Skin of body (tissue), 2 donors: Measurements from ENCODE around the gene STT3A. TPM values are rescaled to one million over a fixed set of nuclear protein-coding genes. Genes with fewer than 3 reads are reported as not detected.
A peak's percentile ranks its signal among the peaks of the same experiment; 100 is the strongest.

ENCODE experiments used
- DNase-seq: peaks from one replicate; lab custom pipeline; 2025; lab: John Stamatoyannopoulos, UW
- total RNA-seq: library from RNA; depleted of rRNA; stranded (reverse); fragments of >200 nt; gene quantifications from one replicate; pipeline ENCODE4 v1.2.3, GENCODE V29; 2014

STT3A gene
- total RNA-seq, 1 donor from 2014 or later, result 89.4 TPM

DNA sequence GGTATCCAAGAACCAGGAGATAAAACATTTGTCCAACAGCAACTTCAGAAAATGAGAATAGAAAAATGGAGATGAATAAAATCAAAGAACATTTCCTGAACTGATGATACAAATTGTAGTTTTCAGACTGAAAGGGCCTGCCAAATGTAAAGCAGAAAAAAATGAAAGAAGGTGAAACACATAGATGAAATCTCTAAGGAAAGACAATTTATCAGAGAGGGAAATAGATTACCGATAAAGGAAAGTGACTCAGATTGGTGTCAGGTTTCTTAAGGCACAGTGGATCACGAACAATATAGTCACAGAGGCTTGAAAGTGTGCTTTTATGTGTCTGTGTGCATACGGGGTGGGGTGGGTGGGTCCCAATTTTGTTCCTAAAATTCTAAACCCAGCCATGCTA is 4.1 kb upstream of the STT3A start:
- no peak for DNase-seq

DNA sequence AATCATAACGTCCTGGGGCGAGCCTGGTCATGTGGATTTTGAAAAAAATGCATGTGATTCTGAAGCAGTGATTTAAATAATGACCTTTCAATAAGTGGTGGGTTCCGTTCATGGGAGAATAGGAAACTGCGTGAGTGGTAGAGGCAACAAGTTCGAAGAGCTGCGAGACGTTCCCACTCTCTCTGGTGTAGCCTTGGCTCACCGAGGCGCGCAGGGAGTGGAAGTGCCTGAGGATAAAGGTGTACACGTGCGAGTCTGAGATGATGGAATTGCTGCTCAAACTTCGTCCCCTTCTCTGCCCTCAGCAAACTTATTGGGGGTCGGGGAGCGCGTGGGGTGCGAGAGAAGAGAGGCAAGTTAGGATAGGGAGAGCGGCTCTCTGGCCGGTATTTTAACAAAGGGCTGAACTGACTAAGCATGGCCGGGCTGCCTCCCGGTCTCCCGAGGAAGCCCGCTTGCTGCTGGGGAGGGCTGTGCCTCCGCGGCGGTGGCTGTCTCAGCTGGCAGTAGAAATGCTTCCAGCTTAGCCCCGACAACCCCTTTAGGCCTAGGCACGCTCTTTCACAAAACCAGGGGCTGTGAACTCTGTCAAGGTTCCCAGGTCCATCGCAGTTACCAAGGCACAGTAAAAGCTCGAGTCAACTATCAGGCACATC is 875 bp upstream of the STT3A start:
- peak; percentile 81 for DNase-seq

DNA sequence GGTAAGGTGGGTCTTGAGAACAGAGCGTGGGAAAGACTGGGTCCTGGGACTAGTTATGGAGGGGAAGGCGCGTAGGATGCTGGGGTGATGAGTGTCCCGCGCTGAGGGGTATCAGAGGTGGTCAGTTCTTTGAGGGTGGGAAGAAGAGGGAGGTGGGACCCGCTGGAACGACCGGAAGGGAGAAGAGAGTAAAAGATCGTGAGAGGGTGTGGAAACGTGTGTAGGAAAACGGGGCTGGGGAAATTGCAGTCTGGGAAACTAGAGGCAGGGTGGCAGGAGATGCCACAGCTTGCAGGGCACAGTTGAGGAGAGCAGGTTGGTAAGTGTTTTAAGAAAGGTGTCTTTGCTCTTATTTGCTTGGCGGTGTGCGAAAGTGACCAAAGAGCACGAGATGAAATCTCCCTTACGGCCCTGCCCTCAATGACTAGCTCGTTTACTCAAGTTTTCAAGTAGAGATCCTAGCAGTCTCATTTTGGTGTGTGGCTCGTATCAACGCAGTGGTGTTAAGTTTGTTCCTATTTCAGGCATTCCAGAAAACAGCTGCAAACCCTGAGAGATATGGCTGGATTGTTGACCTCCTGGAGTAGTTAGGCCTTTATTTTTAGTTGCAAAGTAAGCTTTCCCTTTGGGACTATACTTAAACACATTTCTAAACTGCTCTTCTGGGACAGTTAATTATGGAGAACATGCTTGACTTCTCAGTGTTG is 615 bp downstream of the STT3A start:
- DNase-seq, result no peak

DNA sequence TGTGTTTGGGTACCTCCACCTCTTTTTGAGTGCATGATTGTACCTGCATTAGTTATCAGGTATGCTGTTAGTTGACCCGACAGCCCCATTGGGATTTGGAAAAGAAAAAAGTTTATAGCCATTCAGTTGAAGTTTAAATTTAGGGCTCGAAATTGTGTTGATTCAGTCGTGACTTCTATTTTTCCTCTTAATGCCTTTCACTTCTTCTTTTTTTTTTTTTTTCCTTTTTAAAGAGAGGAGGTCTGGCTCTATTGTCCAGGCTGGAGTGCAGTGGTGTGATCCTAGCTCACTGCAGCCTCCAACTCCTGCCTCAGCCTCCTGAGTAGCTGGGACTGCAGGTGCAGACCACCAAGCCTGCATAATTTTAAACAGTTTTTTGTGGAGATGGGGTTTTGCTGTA is 2.3 kb downstream of the STT3A start:
- no peak for DNase-seq

DNA sequence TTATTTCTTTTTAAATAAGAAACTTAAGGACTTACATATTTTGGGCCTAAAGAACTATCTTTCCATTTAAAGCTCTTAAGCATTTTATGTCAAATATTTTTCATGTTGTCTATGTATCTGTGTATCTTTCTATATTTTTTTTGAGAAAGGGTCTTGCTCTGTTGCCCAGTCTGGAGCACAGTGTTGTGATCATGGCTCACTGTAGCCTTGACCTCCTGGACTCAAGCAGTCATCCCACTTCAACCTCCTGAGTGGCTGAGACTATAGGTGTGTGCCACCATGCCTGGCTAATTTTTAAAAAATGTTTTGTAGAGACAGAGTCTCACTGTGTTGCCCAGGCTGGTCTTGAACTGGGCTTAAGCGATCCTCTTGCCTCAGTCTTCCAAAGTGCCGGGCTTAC is 8.0 kb downstream of the STT3A start:
- no peak for DNase-seq

DNA sequence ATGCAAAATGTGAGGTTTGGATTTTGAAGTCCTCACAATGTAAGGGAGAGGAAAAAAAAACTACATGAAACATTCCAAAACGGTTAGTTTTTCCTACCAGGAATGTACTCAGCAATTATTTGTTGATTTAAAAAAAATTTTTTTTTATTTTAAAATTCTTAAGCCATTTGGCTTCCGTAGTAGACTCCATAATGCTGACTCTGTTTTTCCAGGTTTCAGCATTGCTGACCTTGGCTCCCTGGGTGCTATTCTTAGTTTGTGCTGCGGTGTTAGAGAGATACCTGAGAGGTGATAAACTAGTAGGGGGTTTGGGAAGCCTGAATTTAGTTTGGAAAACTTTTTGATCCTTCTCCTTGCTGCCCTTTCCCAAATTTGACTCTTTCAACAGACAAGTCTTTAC is 10.6 kb downstream of the STT3A start:
- no peak for DNase-seq

DNA sequence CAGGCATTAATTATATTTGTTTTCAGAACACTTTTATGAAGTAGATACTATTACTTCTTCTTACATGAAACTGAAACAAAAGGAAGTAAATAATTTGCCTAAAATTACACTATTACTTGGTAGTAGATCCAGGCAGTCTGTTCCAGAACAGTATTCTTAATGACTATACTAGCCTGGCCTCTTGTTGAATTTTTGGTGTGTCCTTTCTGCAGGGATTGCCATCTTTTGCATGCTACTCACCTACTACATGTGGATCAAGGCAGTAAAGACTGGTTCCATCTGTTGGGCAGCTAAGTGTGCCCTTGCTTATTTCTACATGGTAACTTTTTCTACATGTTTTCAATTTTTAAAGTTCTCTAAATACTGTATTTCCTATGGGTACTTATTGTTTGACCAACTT is 12.8 kb downstream of the STT3A start:
- no peak for DNase-seq

DNA sequence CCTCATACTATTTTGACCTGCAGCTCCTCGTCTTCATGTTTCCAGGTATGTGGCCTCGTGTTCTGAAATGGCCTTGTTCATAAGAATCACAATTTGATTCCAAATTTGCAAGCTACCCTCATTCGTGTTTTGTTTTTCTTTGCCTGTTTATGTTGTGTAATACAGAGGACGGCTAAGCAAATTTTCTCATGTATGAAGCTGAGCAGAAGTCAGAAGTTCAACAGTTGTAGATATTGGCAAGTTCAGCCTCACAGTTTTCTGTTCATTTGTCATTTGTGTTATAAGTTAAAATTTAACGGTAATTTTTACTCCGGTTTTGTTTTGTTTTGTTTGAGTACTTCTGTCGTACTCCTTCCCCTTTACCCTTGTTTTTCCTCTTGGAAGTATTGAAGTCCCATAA is 16.9 kb downstream of the STT3A start:
- DNase-seq, result no peak

DNA sequence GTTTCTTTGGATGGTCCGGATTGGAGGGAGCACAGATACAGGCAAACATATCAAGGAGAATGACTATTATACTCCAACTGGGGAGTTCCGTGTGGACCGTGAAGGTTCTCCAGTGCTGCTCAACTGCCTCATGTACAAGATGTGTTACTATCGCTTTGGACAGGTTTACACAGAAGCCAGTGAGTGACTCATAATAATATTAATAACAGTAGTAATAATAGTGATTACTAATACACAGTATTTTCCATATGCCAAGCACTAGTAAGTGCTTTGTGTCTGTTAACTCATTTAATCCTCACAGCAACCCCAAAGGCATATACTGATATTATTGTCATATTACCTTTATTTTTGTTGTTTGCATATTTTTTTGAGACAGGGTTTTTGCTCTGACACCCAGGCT is 25.7 kb downstream of the STT3A start:
- DNase-seq, result no peak

DNA sequence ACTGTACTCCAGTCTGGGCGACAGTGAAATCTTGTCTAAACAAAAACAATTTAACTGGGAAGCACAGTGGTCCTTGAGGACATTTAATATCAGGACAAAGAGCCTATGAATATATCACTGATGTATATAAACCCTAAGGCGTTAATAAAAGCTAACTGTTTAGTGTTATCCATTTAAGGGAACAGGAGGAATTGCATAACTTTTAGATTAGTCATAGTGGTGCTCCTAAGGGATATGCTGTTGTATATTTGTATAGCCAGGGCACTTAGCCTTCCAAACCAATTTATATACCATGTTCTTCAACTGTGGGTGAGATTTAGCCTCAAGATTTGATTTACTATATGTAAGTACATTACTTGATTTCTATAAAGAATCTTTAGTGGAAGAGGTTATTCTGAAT is 29.3 kb downstream of the STT3A start:
- no peak for DNase-seq

DNA sequence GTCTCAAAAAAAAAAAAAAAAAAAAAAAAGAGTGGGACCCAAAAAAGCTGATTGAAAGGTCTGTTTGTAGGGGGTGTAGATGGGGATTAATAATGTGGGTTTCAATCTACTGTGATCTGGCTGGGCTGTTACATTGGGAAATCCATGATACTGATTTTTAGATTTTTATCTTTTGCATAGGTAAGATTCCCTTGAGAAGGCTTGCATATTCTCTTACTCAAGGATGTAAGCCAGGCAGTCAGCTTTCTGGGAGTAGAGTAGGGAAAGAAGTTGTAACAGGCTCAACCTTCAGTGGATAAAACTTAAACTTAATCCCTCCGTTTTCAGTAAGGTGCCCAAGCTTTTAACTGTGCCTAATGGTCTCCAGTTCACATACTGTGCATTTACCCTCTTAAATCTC is 30.4 kb downstream of the STT3A start:
- no peak for DNase-seq

DNA sequence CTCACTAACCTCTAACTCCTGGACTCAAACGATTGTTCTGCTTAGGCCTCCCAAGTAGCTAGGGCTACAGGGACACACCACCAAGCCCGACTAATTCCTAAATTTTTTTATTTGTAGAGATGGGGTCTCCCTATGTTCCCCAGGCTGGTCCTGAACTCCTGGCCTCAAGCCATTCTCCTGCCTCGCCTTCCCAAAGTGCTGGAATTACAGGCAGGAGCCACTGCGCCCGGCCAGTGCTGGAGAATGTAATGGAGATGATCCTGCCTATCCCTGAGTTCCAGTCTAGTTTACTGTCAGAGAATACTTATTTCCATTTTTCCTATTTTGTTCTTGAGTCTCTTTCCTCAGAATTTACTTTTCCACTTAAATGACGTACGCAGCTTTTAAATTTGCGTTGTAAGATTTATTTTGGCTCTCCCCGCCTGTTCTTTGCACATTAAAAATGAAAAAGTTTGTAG is 32.1 kb downstream of the STT3A start, which contains the start of gene CHEK1:
Gene CHEK1 (plus strand): TSS at position 408 of the 458 bp plus-strand sequence. CDS start 1,606 bp downstream, outside the sequence.
- DNase-seq, result no peak

DNA sequence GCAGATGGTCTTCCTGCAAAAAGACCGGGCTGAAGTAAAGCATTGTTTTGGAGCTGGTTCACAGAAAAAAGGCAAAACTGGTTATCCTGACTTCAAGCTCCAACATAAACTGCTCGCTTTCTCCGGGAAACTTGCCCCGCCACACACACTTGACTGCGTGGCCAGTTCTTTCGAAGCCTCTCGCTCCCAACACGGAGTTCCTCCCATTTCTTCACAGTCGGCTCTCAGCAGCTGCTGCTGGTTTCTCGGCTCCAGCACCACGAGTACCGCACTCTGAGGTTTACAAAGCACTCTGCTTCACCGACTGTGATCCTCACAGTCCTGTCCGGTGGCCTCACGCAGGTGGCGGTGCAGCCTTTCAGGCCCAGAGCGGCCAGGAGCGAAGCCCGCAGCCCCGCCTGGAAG is 32.6 kb downstream of the STT3A start:
- DNase-seq, result peak; percentile 46

DNA sequence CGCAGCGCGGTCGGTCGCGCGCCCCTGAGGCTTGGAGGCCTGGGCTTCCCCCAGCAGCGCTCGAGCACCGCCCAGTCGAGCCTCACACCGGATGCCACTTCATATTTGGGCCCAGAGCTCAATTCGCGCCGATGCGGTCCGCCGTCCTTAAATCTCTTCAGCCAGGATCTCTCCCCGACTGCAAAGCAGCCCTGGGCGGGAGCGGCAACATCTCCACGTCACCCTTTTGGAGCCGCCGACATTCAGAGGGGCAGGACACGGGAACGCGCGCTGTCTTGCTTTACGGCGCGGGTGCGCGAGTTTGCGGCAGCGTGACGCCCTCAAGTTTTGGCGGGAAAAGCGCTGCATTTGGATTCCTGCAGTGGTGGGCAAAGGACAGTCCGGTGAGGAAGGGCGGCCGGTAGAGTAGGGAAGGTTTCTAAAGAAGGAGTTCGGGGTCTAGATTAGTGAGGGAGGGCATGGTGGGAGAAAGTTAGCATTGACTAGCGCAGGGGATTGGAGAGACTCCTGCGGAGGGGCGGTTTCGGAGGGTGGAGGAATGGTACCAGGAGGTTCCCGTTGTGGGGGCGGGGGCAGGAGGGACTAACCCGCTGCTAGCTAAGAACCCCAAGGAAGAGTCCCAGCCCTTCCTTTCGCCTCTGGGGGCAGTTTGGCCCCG is 33.1 kb downstream of the STT3A start:
- peak; percentile 94 for DNase-seq

DNA sequence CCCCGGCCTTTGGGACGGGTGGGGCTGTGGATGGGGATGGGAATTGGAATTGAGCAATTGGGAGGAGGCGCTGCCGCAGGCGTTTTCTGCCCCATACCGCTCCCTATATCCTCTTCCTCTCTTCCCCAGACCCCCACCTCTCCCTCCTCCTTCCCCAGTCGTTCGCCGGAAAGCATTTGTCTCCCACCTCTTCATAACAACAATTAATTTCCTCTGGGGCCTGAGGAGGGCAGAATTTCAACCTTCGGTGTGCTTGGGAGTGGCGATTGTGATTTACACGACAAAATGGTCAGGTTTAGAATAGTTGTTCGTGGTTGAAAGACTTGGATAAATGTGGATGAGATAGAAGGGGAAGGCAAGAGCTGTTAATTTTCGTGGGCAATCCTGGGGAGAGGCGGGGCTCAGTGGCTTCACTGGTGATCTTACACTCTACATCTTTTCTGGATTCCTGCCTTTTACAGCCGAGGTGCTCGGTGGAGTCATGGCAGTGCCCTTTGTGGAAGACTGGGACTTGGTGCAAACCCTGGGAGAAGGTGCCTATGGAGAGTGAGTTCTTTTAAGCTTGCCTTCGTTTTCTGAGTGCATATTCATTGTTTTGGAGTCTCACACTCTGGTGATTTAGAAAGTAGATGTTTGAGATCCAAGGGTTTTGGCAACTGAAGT is 33.8 kb downstream of the STT3A start:
- DNase-seq, result no peak

DNA sequence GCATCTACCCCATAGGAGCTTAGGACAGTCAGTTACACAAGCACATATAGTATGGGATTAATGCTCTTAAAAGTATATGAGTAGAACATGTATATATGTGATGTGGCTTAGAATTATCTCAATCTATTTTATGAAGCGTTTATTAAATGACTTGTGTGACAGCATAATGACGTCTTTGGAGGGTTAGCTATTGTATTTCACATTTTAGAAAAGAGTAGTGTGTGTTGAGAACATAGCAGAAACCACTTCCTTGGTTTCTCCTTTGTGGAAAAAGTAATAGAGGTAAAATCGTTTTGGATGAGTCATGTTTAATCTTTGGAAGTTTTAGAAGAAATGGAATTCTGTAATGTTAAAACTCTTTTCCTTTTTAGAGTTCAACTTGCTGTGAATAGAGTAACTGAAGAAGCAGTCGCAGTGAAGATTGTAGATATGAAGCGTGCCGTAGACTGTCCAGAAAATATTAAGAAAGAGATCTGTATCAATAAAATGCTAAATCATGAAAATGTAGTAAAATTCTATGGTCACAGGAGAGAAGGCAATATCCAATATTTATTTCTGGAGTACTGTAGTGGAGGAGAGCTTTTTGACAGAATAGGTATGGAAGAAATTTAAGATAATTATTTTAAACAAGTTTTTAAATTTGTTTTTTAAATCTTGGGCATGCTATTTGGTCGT is 34.7 kb downstream of the STT3A start:
- no peak for DNase-seq

DNA sequence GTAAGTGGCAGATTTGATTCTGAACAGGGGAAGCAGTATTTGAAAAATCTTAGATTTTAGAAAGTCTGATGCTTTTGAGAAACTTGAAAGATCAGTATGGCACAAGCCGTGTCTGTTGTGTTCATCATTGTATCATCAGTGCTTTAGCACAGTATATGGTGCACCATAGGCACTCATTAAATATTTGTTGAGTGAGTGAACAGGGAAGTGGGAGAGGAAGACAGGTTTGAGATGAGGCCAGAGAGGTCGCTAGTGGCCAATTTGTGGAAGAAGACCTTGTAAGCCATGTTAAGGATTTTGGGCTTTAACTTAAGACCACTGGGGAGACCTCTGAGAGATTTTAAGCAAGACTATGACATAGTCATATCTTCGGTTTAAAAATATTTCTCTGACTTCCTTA is 45.2 kb downstream of the STT3A start:
- DNase-seq, result no peak

DNA sequence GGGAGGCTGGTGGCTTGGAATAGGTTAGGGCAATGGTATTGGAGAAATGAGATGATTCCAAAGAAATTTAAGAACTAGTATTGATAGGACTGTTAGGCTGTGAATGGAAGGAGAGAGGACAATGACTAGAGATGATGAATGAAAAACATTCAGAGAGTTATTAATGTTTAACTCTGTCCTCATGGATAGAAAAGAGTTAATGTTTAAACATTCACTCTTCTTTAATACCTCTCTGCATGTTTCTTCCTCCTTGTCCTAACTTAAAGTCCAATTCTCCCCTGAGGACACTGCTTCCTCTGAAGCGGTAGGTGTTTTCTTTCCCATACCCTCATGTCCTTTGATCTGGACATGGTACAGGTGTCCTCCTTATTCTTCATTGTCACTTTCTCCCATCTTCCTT is 45.7 kb downstream of the STT3A start:
- no peak for DNase-seq

DNA sequence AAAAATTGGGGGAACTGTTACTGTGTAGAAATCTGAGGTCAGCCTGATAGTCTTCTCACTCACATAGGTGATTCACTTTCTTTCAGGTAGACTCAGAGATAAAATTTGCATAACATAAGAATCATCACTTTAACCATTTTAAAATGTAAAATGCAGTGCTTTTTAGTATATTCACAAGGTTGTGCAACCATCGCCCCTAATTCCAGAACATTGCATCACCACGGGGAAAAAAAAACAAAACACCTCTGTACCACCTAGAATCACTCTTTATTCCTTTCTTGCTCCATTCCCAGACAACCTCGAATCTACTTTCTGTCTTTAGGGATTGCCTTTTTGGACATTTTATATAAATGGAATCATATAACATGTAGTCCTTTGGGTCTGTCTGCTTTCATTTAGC is 53.2 kb downstream of the STT3A start:
- DNase-seq, result no peak

DNA sequence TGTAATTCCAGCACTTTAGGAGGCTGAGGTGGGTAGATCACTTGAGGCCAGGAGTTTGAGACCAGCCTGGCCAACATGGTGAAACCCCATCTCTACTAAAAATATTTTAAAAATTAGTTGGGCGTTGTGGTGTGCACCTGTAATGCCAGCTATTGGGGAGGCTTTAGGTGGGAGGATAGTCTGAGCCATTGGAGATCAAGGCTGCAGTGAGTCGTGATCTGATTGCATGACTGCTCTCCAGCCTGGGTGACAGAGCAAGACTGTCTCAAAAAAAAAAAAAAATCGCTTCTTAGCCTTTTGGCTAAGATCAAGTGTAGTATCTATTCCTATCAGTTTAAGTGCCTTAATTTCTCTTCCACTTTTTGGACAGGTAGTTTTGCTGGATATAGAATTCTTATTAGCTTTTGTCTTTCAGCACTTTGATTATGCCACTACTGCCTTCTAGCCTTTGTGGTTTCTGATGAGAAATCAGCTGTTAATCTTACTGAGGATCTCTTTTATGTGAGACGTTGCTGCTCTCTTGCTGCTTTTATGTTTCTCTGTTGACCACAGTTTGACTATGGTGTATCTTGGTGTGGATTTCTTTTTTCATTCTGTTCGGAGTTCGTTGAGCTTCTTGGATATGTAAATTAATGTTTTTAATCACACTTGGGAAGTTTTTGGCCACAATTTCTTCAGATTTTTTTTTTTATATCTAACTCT is 57.0 kb downstream of the STT3A start:
- no peak for DNase-seq

DNA sequence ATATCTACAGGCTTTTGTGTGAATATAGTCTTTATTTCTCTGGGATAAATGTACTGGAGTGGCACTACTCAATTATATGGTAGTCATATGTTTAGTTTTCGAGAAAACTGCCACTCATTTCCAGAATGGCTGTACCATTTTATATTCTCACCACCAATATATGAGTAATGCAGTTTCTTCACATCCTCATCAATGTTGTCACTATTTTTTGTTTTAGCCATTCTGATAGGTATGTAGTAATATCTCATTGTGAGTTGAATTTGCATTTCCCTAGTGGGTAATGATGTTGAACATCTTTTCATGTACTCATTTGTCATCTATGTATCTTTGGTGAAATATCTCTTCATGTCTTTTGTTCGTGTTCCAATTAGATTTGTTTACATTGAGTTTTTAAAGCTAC is 70.0 kb downstream of the STT3A start:
- DNase-seq, result no peak
